NT2/D1 (cell line): ENCODE results near the gene CAMK4.

Source experiments
- DNase-seq: peaks from one replicate; pipeline ENCODE4 v3.0.0-alpha.2; 2011; ENCODE audit warnings: low read depth, low spot score
- H3K27me3 ChIP-seq: 2 replicates; pipeline ENCODE4 v1.6.0; 2011; ENCODE audit warnings: mild to moderate bottlenecking; ENCODE audit not compliant: insufficient read length, insufficient read depth
- H3K36me3 ChIP-seq: 2 replicates; pipeline ENCODE4 v1.6.1; 2011; ENCODE audit warnings: mild to moderate bottlenecking, low read length, mixed read lengths; ENCODE audit not compliant: insufficient read depth, insufficient read length
- H3K4me1 ChIP-seq: 2 replicates; pipeline ENCODE4 v1.5.1; 2011; ENCODE audit not compliant: insufficient read depth, insufficient read length
- H3K4me3 ChIP-seq: 2 replicates; pipeline ENCODE4 v1.5.1; 2011; ENCODE audit warnings: low read depth; ENCODE audit not compliant: insufficient read length
- H3K9ac ChIP-seq: 2 replicates; pipeline ENCODE4 v1.6.0; 2011; ENCODE audit warnings: low read depth; ENCODE audit not compliant: insufficient read length
- H3K9me3 ChIP-seq: 2 replicates; pipeline ENCODE4 v1.5.1; 2011; ENCODE audit warnings: mild to moderate bottlenecking, low read length; ENCODE audit not compliant: insufficient read depth
- SUZ12 ChIP-seq: IDR thresholded peaks from 2 replicates; pipeline ENCODE4 v1.6.1; 2011; ENCODE audit not compliant: insufficient read length, insufficient read depth; ENCODE audit errors: extremely low read depth
- YY1 ChIP-seq: IDR thresholded peaks from 2 replicates; pipeline ENCODE4 v1.6.1; 2011; ENCODE audit not compliant: insufficient read length, insufficient read depth
- ZNF274 ChIP-seq: IDR thresholded peaks from 2 replicates; pipeline ENCODE4 v1.6.1; 2011; ENCODE audit warnings: mild to moderate bottlenecking, low read depth, low read length

CAMK4 gene

DNA sequence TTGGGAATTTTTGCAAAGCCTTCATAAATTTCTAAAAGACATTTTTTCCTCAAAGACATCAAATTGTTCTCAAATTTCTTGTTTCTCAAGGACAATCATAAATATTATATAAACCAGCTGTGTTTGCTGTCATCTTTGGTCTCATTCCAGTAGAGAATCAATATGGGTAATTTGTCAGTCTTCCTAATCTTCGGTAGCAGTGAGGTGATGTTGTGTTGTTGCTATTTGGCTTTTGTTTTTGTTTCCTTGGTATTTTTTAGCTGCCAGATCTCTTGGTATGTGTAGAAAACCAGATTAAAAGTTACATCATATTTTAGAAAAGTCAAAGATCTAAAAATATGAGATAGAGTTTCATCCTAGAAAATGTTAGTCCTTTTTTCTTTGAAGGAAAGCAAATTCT lies 87.5 kb downstream of the CAMK4 start:
- no peak for DNase-seq
- H3K27me3 ChIP-seq: no peaks in the 10 kb centered on the region
- H3K4me1 ChIP-seq: no peaks in the 10 kb centered on the region
- no peaks in the 10 kb centered on the region for H3K9me3 ChIP-seq
- H3K9ac ChIP-seq: no peak overlapping the region
- TF ChIP-seq YY1 (no peak), ZNF274 (no peak), SUZ12 (no peak)
- H3K4me3 ChIP-seq: no peak overlapping the region
- H3K36me3 ChIP-seq: no peaks in the 10 kb centered on the region

DNA sequence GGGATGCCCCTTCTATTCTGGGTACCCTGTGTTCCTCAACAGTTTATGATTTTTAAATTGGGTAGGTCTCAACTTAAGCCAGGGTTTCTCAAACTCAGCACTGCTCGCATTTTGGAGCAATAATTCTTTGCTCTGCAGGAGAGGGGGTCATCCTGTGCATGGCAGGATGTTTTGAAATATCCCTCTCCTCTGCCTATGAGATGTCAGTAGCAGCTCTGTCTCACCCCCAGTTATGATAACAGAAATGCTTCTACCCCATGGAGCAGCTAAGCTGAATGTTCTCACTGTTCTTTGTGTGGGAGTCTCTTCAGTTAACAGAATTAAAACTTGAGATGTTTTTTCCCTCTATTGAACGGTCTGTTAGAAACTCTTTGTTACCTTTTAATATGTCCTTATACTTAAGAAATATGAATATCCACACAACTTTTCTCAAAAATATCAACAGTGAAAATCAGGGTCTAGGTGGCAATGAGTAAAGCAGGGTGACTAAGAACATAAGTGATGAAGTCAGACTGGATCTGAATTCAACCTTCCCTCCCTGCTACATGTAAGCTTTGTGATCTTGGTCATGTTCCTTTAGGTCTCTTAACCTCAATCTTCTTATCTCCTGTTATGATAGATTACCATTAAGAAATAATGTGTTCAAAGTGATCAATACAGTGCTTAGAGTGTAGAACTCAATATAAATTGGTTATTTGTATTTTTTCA lies 89.0 kb downstream of the CAMK4 start:
- no peaks in the 10 kb centered on the region for H3K27me3 ChIP-seq
- H3K9me3 ChIP-seq: no peaks in the 10 kb centered on the region
- no peaks in the 10 kb centered on the region for H3K4me1 ChIP-seq
- no peaks in the 10 kb centered on the region for H3K36me3 ChIP-seq
- TF ChIP-seq SUZ12 (no peak), YY1 (no peak), ZNF274 (no peak)
- no peak overlapping the region for H3K9ac ChIP-seq
- H3K4me3 ChIP-seq: no peak overlapping the region
- no peak for DNase-seq

DNA sequence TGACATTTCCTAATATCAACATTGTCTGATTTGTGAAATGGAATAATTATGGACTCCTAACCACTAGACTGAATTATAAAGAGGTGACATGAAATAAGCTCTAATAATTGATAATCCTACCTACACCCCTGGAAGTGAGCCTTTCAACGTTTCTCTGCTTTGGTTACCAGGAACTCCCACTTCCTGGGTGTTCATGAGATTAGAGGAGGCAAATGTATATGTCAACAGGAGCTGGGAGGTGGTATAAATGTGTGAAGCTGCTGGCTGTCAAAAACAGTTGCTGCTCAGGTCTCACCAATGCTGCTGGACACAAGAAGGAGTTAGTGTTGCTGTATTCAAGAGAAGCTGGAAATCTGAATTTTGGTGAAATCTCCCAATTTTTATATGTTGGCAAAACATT lies 96.8 kb downstream of the CAMK4 start:
- no peak overlapping the region for H3K4me3 ChIP-seq
- H3K36me3 ChIP-seq: no peaks in the 10 kb centered on the region
- no peak overlapping the region for H3K9ac ChIP-seq
- no peak for TF ChIP-seq SUZ12
- no peak for TF ChIP-seq ZNF274
- TF ChIP-seq YY1: no peak
- no peaks in the 10 kb centered on the region for H3K4me1 ChIP-seq
- no peak for DNase-seq
- no peaks in the 10 kb centered on the region for H3K27me3 ChIP-seq
- H3K9me3 ChIP-seq: no peaks in the 10 kb centered on the region

DNA sequence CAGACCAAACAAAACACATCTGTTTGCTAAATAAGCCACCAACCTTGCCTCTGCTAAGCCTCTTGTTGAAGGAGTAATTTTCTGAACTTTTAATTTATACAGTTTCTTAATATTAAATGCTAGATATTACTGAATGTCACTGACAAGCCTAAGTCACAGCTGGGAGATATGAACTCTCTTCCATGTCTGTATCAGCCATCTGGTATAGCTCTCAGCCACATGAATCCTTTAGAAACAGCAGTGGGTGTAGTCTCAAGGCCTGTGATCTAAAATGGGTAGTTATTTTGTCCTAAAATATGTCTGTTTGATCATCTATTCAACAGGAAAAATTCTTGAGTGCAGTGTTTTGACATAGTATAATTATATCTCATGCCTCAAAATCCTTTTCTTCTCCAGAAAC lies 97.2 kb downstream of the CAMK4 start:
- Histone ChIP-seq H3K4me3 (no peak overlapping the region), H3K27me3 (no peaks in the 10 kb centered on the region), H3K36me3 (no peaks in the 10 kb centered on the region), H3K9ac (no peak overlapping the region), H3K4me1 (no peaks in the 10 kb centered on the region), H3K9me3 (no peaks in the 10 kb centered on the region)
- no peak for TF ChIP-seq YY1
- no peak for DNase-seq

DNA sequence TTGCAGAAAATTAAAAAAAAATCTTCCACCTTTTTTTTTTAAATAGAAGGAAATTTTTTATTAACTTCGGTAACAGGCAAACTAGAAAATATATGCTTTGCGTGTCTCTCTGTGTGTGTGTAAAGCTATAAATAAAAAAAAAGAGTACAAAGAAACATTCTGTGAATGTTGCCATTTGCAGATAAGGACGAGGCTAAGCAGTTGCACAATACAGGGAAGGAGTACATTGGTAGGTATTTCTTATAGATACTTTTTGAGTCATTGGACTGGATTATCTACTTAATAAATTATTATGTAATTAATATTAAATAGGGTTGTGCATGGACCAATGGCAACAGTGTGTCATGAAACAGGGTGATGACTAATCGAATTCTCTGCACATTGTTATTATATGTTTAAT lies 102.4 kb downstream of the CAMK4 start:
- H3K9ac ChIP-seq: no peak overlapping the region
- H3K9me3 ChIP-seq: no peaks in the 10 kb centered on the region
- H3K4me1 ChIP-seq: no peaks in the 10 kb centered on the region
- H3K27me3 ChIP-seq: no peaks in the 10 kb centered on the region
- DNase-seq: no peak
- TF ChIP-seq ZNF274: no peak
- H3K4me3 ChIP-seq: no peak overlapping the region
- H3K36me3 ChIP-seq: no peaks in the 10 kb centered on the region

DNA sequence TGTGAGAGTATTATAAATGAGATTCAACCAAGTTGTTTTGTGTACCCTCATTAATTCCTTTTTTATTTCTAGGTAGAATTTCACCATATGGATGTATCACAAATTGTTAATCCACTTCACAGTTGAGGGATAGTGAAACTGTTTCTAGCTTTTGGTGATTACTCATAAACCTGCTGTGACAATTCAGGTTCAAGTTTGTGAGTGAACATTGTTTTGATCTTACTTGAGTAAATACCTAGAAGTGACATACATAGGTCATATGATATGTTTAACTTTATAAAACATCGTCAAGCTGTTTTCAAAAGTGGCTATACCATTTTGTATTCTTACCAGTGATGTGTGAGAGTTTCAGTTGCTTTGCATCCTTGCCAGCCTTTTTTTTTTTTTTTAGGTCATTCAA lies 112.9 kb downstream of the CAMK4 start:
- Histone ChIP-seq H3K27me3 (no peaks in the 10 kb centered on the region), H3K4me3 (no peak overlapping the region), H3K4me1 (no peaks in the 10 kb centered on the region), H3K36me3 (no peaks in the 10 kb centered on the region), H3K9ac (no peak overlapping the region), H3K9me3 (no peaks in the 10 kb centered on the region)
- DNase-seq: no peak
- TF ChIP-seq YY1 (no peak), SUZ12 (no peak), ZNF274 (no peak)

DNA sequence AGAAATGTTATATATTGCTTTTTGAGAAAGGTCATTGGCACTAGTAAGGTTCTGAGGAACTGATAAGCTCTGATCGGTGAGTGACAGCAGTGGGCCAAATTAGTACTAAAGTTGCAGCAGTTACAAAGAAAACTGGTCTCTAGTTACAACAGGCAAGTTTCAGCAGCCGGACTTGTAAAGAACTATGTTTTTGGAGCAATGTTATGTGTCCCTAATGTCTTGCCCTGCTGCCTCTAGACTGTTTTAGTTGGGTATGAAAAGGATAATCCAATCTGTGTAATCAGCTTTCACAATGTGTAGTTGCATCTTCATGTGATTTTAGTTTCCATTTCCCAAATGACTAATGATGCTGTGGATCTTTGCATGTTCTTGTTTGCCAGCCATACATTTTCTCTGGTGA lies 113.5 kb downstream of the CAMK4 start:
- H3K27me3 ChIP-seq: no peaks in the 10 kb centered on the region
- no peaks in the 10 kb centered on the region for H3K4me1 ChIP-seq
- no peaks in the 10 kb centered on the region for H3K36me3 ChIP-seq
- no peak overlapping the region for H3K4me3 ChIP-seq
- DNase-seq: no peak
- H3K9ac ChIP-seq: no peak overlapping the region
- TF ChIP-seq ZNF274 (no peak), SUZ12 (no peak), YY1 (no peak)
- no peaks in the 10 kb centered on the region for H3K9me3 ChIP-seq

DNA sequence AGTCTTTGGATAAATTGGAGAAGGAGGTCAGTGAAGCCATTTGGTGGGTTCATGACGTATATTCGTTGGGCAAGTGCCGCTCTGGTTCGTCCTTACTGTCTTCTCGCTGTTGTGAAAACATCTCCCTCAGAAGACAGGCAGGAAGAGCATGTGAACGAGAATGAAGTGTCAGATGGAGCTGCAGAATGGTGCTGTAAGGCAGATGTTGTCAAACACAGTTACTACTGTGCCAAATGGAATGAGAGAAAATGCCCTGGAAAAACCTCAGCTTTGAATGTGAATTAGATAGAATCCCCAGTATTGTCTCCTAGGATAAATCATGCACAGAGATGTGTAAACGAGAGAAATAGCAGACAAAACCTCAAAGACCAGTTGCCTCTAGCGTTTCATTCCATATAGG lies 121.5 kb downstream of the CAMK4 start:
- H3K4me3 ChIP-seq: no peak overlapping the region
- TF ChIP-seq ZNF274: no peak
- no peak for TF ChIP-seq YY1
- no peak for TF ChIP-seq SUZ12
- H3K9ac ChIP-seq: no peak overlapping the region
- H3K4me1 ChIP-seq: no peaks in the 10 kb centered on the region
- no peaks in the 10 kb centered on the region for H3K9me3 ChIP-seq
- H3K36me3 ChIP-seq: no peaks in the 10 kb centered on the region
- no peak for DNase-seq
- H3K27me3 ChIP-seq: no peaks in the 10 kb centered on the region
